A673 (cell line): ENCODE results near the gene ATP1A2.

Source experiments
- CTCF ChIP-seq: fragments of 300-800, 200-600 bp; sonication (generic); conservative IDR thresholded peaks from 2 replicates; pipeline ENCODE4 v1.5.1; 2017; ENCODE audit warnings: low read depth, mild to moderate bottlenecking, antibody characterized with exemption, low read length, moderate library complexity, mixed read lengths
- EZH2 ChIP-seq: fragments of 200-600 bp; sonication (generic); IDR thresholded peaks from 2 replicates; pipeline ENCODE4 v1.6.1; 2017; ENCODE audit warnings: borderline replicate concordance, low read depth, mild to moderate bottlenecking, mixed read lengths, antibody characterized with exemption, low read length; ENCODE audit not compliant: poor library complexity, severe bottlenecking

- TF ChIP-seq CTCF, result no peak
- TF ChIP-seq EZH2, result no peak
Observed at GRCh38 chr1:160148121-160148520, 32.6 kb downstream of the ATP1A2 start.
